Psoas muscle (tissue), 8 donors: Measurements from ENCODE around the gene MCTP1. TPM values are rescaled to one million over a fixed set of nuclear protein-coding genes. Genes with fewer than 3 reads are reported as not detected.

ENCODE experiments used
- ATAC-seq, 4 donors: fragments of 200-7000 bp; cut with Tn5 transposase; one replicate each; pipeline ENCODE4 v1.9.1; 2020; ENCODE audit warnings: moderate library complexity in 3 of 4, mild to moderate bottlenecking in 2 of 4
- DNase-seq, 2 donors: peaks; one replicate each; pipeline ENCODE4 v3.0.0-alpha.2; 2020
- H3K27ac ChIP-seq: fragments of 200-600 bp; one replicate; pipeline ENCODE4 v1.8.0; 2022
- H3K27me3 ChIP-seq, 3 donors: fragments of 200-600 bp in 1 of 3; one replicate each; pipeline versions ENCODE4 v1.6.1 to v1.8.0; 2013 to 2022; ENCODE audit warnings: low read length in 2 of 3, mild to moderate bottlenecking in 2 of 3, moderate library complexity in 1 of 3; ENCODE audit not compliant: insufficient read depth in 3 of 3
- H3K36me3 ChIP-seq, 2 donors: fragments of 200-600 bp in 1 of 2; one replicate each; pipeline versions ENCODE4 v1.6.1 to v1.8.0; 2013 to 2022; ENCODE audit warnings: low read depth in 1 of 2, mild to moderate bottlenecking in 1 of 2, moderate library complexity in 1 of 2; ENCODE audit not compliant: insufficient read depth in 1 of 2
- H3K4me1 ChIP-seq: fragments of 200-600 bp; one replicate; pipeline ENCODE4 v1.8.0; 2022
- H3K4me3 ChIP-seq: fragments of 200-600 bp; one replicate; pipeline ENCODE4 v1.8.0; 2022; ENCODE audit warnings: mild to moderate bottlenecking
- H3K9me3 ChIP-seq: fragments of 200-600 bp; one replicate; pipeline ENCODE4 v1.8.0; 2022
- CTCF ChIP-seq: fragments of 200-600 bp; IDR thresholded peaks from one replicate; pipeline ENCODE4 v1.8.0; 2022; ENCODE audit warnings: antibody characterized with exemption
- WGBS, 3 donors: extraction: QIAGEN DNeasy Blood & Tissue Kit; methylation state at CpG; one replicate each; pipeline versions ENCODE4 v1.1.6 to v1.1.7; 2013; 5-methylcytosine and 5-hydroxymethylcytosine counted together
- intact Hi-C, 2 donors: fragments of 100-400 bp; cut with DNase I; formaldehyde crosslinking; loops; one replicate each; pipeline versions ENCODE4 v1.11.0 to v1.14.2; 2022
- polyA plus RNA-seq, 3 donors: library from polyadenylated mRNA; stranded (reverse); fragments of 200-250 nt; gene quantifications; one replicate each; pipeline ENCODE4 v1.2.3, GENCODE V29; 2013
- total RNA-seq, 4 donors: library from RNA; stranded (reverse); fragmentation: NEBNext Ultra II Directional in 2 of 4; extraction: Animal tissue kit (Norgen Biotek cat#: 25700) in 2 of 4; gene quantifications; one replicate each; pipeline versions ENCODE4 v1.2.1 to v1.2.4, GENCODE V29; 2021 to 2023
- donor health status: healthy with polysubstance abuse.
- donor health status: DM: no; HTN: no; CAD: no; lungs with moderate emphysema.
- donor health status: Bipolar disorder and iron deficiency.
- donor health status: healthy.
- donor health status: DM: yes; HTN: yes; CAD: no.
- donor health status: DM: no; HTN: no; CAD: no.
- donor health status: DM: no; HTN: no; CAD: no.
- donor health status: DM: yes; HTN: yes; CAD: no.

The MCTP1 gene
- total and polyA plus RNA-seq, 7 donors: 1.4 to 8.8 (median 3.5) TPM

GRCh38 chr5:95081500-95081960 lies 203.4 kb downstream of the MCTP1 start:
- peak in 1 of 4 donors; percentile 43 for ATAC-seq
- DNase-seq: peak in 1 of 2 donors; percentile 50
- Histone ChIP-seq H3K27me3 (no peaks in the 10 kb centered on the region), H3K27ac (peak overlapping the region; percentile 34), H3K4me1 (no peaks in the 10 kb centered on the region), H3K9me3 (no peaks in the 10 kb centered on the region), H3K36me3 (no peaks in the 10 kb centered on the region), H3K4me3 (peak overlapping the region; percentile 56)
- no peak for TF ChIP-seq CTCF
- 18 to 25% (median 22%) methylated on average over 5 of the region's 5 CpGs for WGBS, 3 donors
- intact Hi-C loops: no loop called here

GRCh38 chr5:95080441-95080840 lies 204.5 kb downstream of the MCTP1 start:
- no peaks in the 10 kb centered on the region for H3K4me1 ChIP-seq
- intact Hi-C loops: no loop called here
- H3K36me3 ChIP-seq: no peaks in the 10 kb centered on the region
- no peaks in the 10 kb centered on the region for H3K9me3 ChIP-seq
- DNase-seq: no peak
- peak overlapping the region; percentile 56 for H3K4me3 ChIP-seq
- TF ChIP-seq CTCF: no peak
- no peaks in the 10 kb centered on the region for H3K27me3 ChIP-seq
- H3K27ac ChIP-seq: no peak overlapping the region
- no peak for ATAC-seq
- 55 to 69% (median 69%) methylated on average over 4 of the region's 4 CpGs for WGBS, 3 donors

GRCh38 chr5:95080030-95080429 lies 204.9 kb downstream of the MCTP1 start:
- Histone ChIP-seq H3K4me3 (peak overlapping the region; percentile 56), H3K27ac (no peak overlapping the region)

GRCh38 chr5:95078868-95079267 lies 206.0 kb downstream of the MCTP1 start:
- Histone ChIP-seq H3K36me3 (no peaks in the 10 kb centered on the region), H3K27me3 (no peaks in the 10 kb centered on the region), H3K4me3 (peak overlapping the region; percentile 56), H3K9me3 (no peaks in the 10 kb centered on the region), H3K27ac (no peak overlapping the region), H3K4me1 (no peaks in the 10 kb centered on the region)
- no peak for TF ChIP-seq CTCF
- ATAC-seq (no peak), DNase-seq (no peak)
- 91 to 93% (median 92%) methylated on average over 2 of the region's 2 CpGs for WGBS, 3 donors
- intact Hi-C loops: no loop called here

More at GRCh38 chr5:95080030-95080429, 204.9 kb downstream of the MCTP1 start:
- Histone ChIP-seq H3K27me3 (no peaks in the 10 kb centered on the region), H3K36me3 (no peaks in the 10 kb centered on the region), H3K4me1 (no peaks in the 10 kb centered on the region), H3K9me3 (no peaks in the 10 kb centered on the region)
- intact Hi-C loops: no loop called here
- ATAC-seq (no peak), DNase-seq (no peak)
- no peak for TF ChIP-seq CTCF
